ENCODE results near the gene SUSD6. TPM values are rescaled to one million over a fixed set of nuclear protein-coding genes. Genes with fewer than 3 reads are reported as not detected.

Gene SUSD6
- total RNA-seq, 1 experiment from 2014 or later, result 24.1 TPM

- Histone ChIP-seq H4K20me1 (ENCODE audit: insufficient read depth) (no peaks in the 10 kb centered on the region), H3K4me1 (replicated peaks; ENCODE audit: insufficient read depth) (peaks cover 50% of the 10 kb centered on the region), H3K79me2 (ENCODE audit: low read depth) (0 out of 2 replicates have a peak, but pooled peaks cover 5% of the 10 kb centered on the region), H3K27me3 (ENCODE audit: insufficient read depth, low read depth) (no peaks in the 10 kb centered on the region), H3K9me2 (ENCODE audit: insufficient read depth) (no peaks in the 10 kb centered on the region), H3F3A (ENCODE audit: insufficient read depth, low read depth) (peaks cover 32% of the 10 kb centered on the region; the same call in 1 of the 2 replicates), H3K4me2 (no peak overlapping the region), H3K36me3 (ENCODE audit: low read depth) (no peaks in the 10 kb centered on the region), H3K9me3 (ENCODE audit: insufficient read depth, low read depth) (no peaks in the 10 kb centered on the region), H2AFZ (no peak overlapping the region), H3K27ac (no peak overlapping the region), H3K4me3 (no peak overlapping the region)
- no peak for DNase-seq
- TF ChIP-seq CTCF (conservative IDR thresholded peaks at IDR 0.05) (no peak), EZH2 (IDR thresholded peaks at IDR 0.05; ENCODE audit: low read depth) (no peak)
- POLR2A ChIA-PET (ENCODE audit: unreplicated experiment), result no interaction called here
- intact Hi-C loops (cut with micrococcal nuclease; ENCODE audit: unreplicated experiment), result no loop called here
- no TSS peak for BruUV-seq (replicated peaks)
- CTCF ChIA-PET, result no interaction called here
Measured at GRCh38 chr14:69664265-69664664, 52.9 kb downstream of the SUSD6 start.

- CTCF ChIA-PET, result no interaction called here
Measured at GRCh38 chr14:69664865-69665526, 53.6 kb downstream of the SUSD6 start.

GRCh38 chr14:69665631-69666030, 54.2 kb downstream of the SUSD6 start:
- no peaks in the 10 kb centered on the region for H3K27me3 ChIP-seq (ENCODE audit: insufficient read depth, low read depth)
- TF ChIP-seq CTCF (conservative IDR thresholded peaks at IDR 0.05) (no peak), EZH2 (IDR thresholded peaks at IDR 0.05; ENCODE audit: low read depth) (no peak)
- no peaks in the 10 kb centered on the region for H3K9me3 ChIP-seq (ENCODE audit: insufficient read depth, low read depth)
- ChIA-PET CTCF (no interaction called here), POLR2A (ENCODE audit: unreplicated experiment) (no interaction called here)
- H3K27ac ChIP-seq, result no peak overlapping the region
- peaks cover 42% of the 10 kb centered on the region for H3K4me1 ChIP-seq (replicated peaks; ENCODE audit: insufficient read depth)
- H3K4me2 ChIP-seq, result no peak overlapping the region
- H3K4me3 ChIP-seq, result no peak overlapping the region
- intact Hi-C loops (cut with micrococcal nuclease; ENCODE audit: unreplicated experiment), result no loop called here
- peaks cover 29% of the 10 kb centered on the region; the same call in 1 of the 2 replicates for H3F3A ChIP-seq (ENCODE audit: insufficient read depth, low read depth)
- no peak overlapping the region for H2AFZ ChIP-seq
- no TSS peak for BruUV-seq (replicated peaks)
- no peak for DNase-seq
- no peaks in the 10 kb centered on the region for H3K36me3 ChIP-seq (ENCODE audit: low read depth)
- H3K9me2 ChIP-seq (ENCODE audit: insufficient read depth), result no peaks in the 10 kb centered on the region
- no peaks in the 10 kb centered on the region for H4K20me1 ChIP-seq (ENCODE audit: insufficient read depth)
- no peaks in the 10 kb centered on the region for H3K79me2 ChIP-seq (ENCODE audit: low read depth)

More at GRCh38 chr14:69664865-69665526, 53.6 kb downstream of the SUSD6 start:
- Histone ChIP-seq H3K4me2 (no peak overlapping the region), H3K36me3 (ENCODE audit: low read depth) (no peaks in the 10 kb centered on the region), H3K27me3 (ENCODE audit: insufficient read depth, low read depth) (no peaks in the 10 kb centered on the region), H3K4me3 (no peak overlapping the region), H3K27ac (no peak overlapping the region), H3K9me2 (ENCODE audit: insufficient read depth) (no peaks in the 10 kb centered on the region), H2AFZ (no peak overlapping the region), H3F3A (ENCODE audit: insufficient read depth, low read depth) (peaks cover 29% of the 10 kb centered on the region; the same call in 1 of the 2 replicates), H3K79me2 (ENCODE audit: low read depth) (0 out of 2 replicates have a peak, but pooled peaks cover 2% of the 10 kb centered on the region), H3K4me1 (replicated peaks; ENCODE audit: insufficient read depth) (peaks cover 42% of the 10 kb centered on the region), H4K20me1 (ENCODE audit: insufficient read depth) (no peaks in the 10 kb centered on the region), H3K9me3 (ENCODE audit: insufficient read depth, low read depth) (no peaks in the 10 kb centered on the region)
- BruUV-seq (replicated peaks), result no TSS peak
- no peak for DNase-seq
- intact Hi-C loops (cut with micrococcal nuclease; ENCODE audit: unreplicated experiment), result no loop called here
- POLR2A ChIA-PET (ENCODE audit: unreplicated experiment), result interaction anchor here (0.7 kb wide), 1 partner anchor 35 kb away, joined by 8 read pairs; no protein-coding TSS in a partner anchor
- TF ChIP-seq CTCF (conservative IDR thresholded peaks at IDR 0.05) (no peak), EZH2 (IDR thresholded peaks at IDR 0.05; ENCODE audit: low read depth) (no peak)

Measured in PC-9 (cell line).